PC-3 (cell line): ENCODE data around the gene GGACT.
"Not testable (repeated sequence)": the region's sequence is repeated elsewhere in the genome, so short reads cannot be mapped to it uniquely, and the experiment has no call there.

ENCODE experiments used
- EZH2phosphoT487 ChIP-seq: fragments of 300-600 bp; sonication (generic); IDR thresholded peaks from 2 replicates; pipeline ENCODE4 v1.6.1; 2018; ENCODE audit warnings: mild to moderate bottlenecking, antibody characterized with exemption, low read length, borderline replicate concordance
- TF ChIP-seq, protein P1 (sequence below): fragments of 300-600 bp; sonication (generic); conservative IDR thresholded peaks from 2 replicates; pipeline ENCODE4 v1.5.1; 2017; ENCODE audit warnings: antibody characterized with exemption, low read depth, mild to moderate bottlenecking, low read length

DNA sequence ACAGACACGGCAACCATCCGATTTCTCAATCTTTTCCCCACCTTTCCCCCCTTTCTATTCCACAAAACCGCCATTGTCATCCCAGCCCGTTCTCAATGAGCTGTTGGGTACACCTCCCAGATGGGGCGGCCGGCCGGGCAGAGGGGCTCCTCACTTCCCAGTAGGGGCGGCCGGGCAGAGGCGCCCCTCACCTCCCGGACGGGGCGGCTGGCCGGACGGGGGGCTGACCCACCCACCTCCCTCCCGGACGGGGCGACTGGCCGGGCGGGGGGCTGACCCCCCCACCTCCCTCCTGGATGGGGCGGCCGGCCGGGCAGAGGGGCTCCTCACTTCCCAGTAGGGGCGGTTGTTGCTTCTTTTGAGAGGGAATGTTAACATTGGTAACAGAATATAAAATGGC, 30.3 kb upstream of the GGACT start:
- TF ChIP-seq EZH2phosphoT487: not testable (repeated sequence)
- TF ChIP-seq, protein P1, sequence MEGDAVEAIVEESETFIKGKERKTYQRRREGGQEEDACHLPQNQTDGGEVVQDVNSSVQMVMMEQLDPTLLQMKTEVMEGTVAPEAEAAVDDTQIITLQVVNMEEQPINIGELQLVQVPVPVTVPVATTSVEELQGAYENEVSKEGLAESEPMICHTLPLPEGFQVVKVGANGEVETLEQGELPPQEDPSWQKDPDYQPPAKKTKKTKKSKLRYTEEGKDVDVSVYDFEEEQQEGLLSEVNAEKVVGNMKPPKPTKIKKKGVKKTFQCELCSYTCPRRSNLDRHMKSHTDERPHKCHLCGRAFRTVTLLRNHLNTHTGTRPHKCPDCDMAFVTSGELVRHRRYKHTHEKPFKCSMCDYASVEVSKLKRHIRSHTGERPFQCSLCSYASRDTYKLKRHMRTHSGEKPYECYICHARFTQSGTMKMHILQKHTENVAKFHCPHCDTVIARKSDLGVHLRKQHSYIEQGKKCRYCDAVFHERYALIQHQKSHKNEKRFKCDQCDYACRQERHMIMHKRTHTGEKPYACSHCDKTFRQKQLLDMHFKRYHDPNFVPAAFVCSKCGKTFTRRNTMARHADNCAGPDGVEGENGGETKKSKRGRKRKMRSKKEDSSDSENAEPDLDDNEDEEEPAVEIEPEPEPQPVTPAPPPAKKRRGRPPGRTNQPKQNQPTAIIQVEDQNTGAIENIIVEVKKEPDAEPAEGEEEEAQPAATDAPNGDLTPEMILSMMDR: not testable (repeated sequence)
